ENCODE measurements around the gene BEND6. TPM values are rescaled to one million over a fixed set of nuclear protein-coding genes. Genes with fewer than 3 reads are reported as not detected.

The BEND6 gene
- total RNA-seq, 1 experiment from 2014 or later = 1.4 TPM

DNA sequence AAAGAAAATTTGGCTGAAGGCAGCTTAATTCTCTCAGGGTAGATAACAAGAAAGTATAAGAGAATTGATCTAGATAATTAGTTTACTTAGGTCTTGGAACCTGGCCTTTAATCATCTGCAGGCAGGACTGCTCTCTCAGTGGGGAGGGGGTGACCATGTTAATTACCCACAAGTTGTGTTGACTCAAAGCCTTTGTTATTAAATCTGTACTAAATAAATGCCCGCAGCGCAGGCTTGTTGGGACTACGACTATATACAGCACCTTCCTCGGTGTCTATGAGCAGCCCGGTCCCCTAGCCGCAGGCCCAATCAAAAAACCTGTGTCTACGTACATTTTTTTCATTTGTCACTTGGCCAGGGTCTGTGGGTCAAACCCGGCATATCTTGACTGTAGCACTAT is 119.5 kb downstream of the BEND6 start:
- H3K56ac ChIP-seq (ENCODE audit: insufficient read length, low read depth, low read length) = no peak overlapping the region
- no peaks in the 10 kb centered on the region for H4K20me1 ChIP-seq (ENCODE audit: control insufficient read depth, insufficient read depth, insufficient read length)
- Mint-ChIP-seq H3K4me1 (peaks cover 24 to 32% of the 10 kb centered on the region in 2 experiments), H3K27ac (no peak overlapping the region; a peak in 1 of 7 replicates), H3K9me3 (peaks cover 0 to 5% of the 10 kb centered on the region in 2 experiments; a peak in 1 of 5 replicates), H3K4me3 (no peak overlapping the region), H3K27me3 (ENCODE audit: low read depth) (peaks cover 2% of the 10 kb centered on the region; the same call in 1 of the 2 replicates), H3K36me3 (ENCODE audit: insufficient read depth in 1 of 3, low read depth in 3 of 3) (peaks cover 8 to 11% (median 8%) of the 10 kb centered on the region in 3 experiments; a peak in 6 of 7 replicates)
- no peak overlapping the region for H2BK20ac ChIP-seq (ENCODE audit: low read depth, low read length, poor library complexity, severe bottlenecking)
- no peak for DNase-seq
- H3K9ac ChIP-seq (ENCODE audit: extremely low read depth, insufficient read length, low read length) = no peak overlapping the region
- no peaks in the 10 kb centered on the region for H3K23me2 ChIP-seq (ENCODE audit: insufficient read length, low read depth, low read length, poor library complexity, severe bottlenecking)
- no peaks in the 10 kb centered on the region for H3K79me2 ChIP-seq (ENCODE audit: insufficient read depth, low read length)
- no peak overlapping the region for H3K18ac ChIP-seq (ENCODE audit: insufficient read length, low read depth, low read length)
- no peak overlapping the region for H2BK15ac ChIP-seq (ENCODE audit: low read depth, low read length)
- H3K9me3 ChIP-seq (ENCODE audit: control insufficient read depth, low read depth, low read length) = no peaks in the 10 kb centered on the region
- H3K4me2 ChIP-seq (ENCODE audit: insufficient read depth, insufficient read length, low read length) = no peak overlapping the region
- H2BK12ac ChIP-seq (ENCODE audit: insufficient read length, low read depth, low read length) = no peak overlapping the region
- H4K5ac ChIP-seq (ENCODE audit: insufficient read length, low read depth, low read length) = no peak overlapping the region
- no peak overlapping the region for H3K14ac ChIP-seq (ENCODE audit: insufficient read depth, low read length)
- H4K8ac ChIP-seq (replicated peaks; ENCODE audit: insufficient read length, low read depth, low read length) = no peak overlapping the region
- H2BK120ac ChIP-seq (ENCODE audit: low read depth, low read length, poor library complexity, severe bottlenecking) = no peak overlapping the region
- H3T11ph ChIP-seq (ENCODE audit: low read length) = no peak overlapping the region
- H3K4ac ChIP-seq (ENCODE audit: low read depth, low read length) = no peak overlapping the region
- TF ChIP-seq, protein P1, sequence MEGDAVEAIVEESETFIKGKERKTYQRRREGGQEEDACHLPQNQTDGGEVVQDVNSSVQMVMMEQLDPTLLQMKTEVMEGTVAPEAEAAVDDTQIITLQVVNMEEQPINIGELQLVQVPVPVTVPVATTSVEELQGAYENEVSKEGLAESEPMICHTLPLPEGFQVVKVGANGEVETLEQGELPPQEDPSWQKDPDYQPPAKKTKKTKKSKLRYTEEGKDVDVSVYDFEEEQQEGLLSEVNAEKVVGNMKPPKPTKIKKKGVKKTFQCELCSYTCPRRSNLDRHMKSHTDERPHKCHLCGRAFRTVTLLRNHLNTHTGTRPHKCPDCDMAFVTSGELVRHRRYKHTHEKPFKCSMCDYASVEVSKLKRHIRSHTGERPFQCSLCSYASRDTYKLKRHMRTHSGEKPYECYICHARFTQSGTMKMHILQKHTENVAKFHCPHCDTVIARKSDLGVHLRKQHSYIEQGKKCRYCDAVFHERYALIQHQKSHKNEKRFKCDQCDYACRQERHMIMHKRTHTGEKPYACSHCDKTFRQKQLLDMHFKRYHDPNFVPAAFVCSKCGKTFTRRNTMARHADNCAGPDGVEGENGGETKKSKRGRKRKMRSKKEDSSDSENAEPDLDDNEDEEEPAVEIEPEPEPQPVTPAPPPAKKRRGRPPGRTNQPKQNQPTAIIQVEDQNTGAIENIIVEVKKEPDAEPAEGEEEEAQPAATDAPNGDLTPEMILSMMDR (conservative IDR thresholded peaks at IDR 0.05) = no peak
- no peak overlapping the region for H3K23ac ChIP-seq (ENCODE audit: insufficient read length, low read depth, low read length)
- H2AK5ac ChIP-seq (ENCODE audit: insufficient read length, low read length) = no peak overlapping the region
- WGBS (ENCODE audit: extremely low coverage, insufficient read length, low lambda C conversion rate) = no CpG with 5 or more reads among the region's 8 CpGs
- no peak overlapping the region for H2BK5ac ChIP-seq (ENCODE audit: insufficient read length, low read length)
- H2AFZ ChIP-seq (ENCODE audit: low read length) = no peak overlapping the region
- no peaks in the 10 kb centered on the region for H3K27me3 ChIP-seq (ENCODE audit: insufficient read depth, low read length)
- H3K79me1 ChIP-seq (ENCODE audit: insufficient read depth, low read depth, low read length, poor library complexity, severe bottlenecking) = no peaks in the 10 kb centered on the region
- no peak overlapping the region for H4K91ac ChIP-seq (ENCODE audit: insufficient read length, low read depth, low read length)
- H3K27ac ChIP-seq (ENCODE audit: insufficient read length, low read depth, low read length) = no peak overlapping the region
- peaks cover 9% of the 10 kb centered on the region; the same call in 1 of the 2 replicates for H3K4me1 ChIP-seq (ENCODE audit: insufficient read depth, low read length)
